ENCODE results near the gene OR10H3.

GRCh38 chr19:15730538-15730937, 7.2 kb upstream of the OR10H3 start:
- TF ChIP-seq ELF1 (IDR thresholded peaks at IDR 0.05; ENCODE audit: borderline replicate concordance, low read depth), result no peak
- TF ChIP-seq YY1 (IDR thresholded peaks at IDR 0.05; ENCODE audit: extremely low read depth, insufficient replicate concordance, low read depth, low read length), result no peak
